HL-60 (cell line): ENCODE data around the gene CLCNKA.

Source experiments
- DNase-seq, 2 experiments: peaks; one replicate each; pipeline ENCODE4 v3.0.0-alpha.2; 2010 to 2020; ENCODE audit warnings: low read depth in 1 of 2, low spot score in 1 of 2
- H3K27ac ChIP-seq: fragments of 250-450 bp; sonication (Bioruptor Pico); replicated peaks from 2 replicates; pipeline ENCODE4 v1.5.1; 2020; ENCODE audit warnings: mild to moderate bottlenecking, moderate library complexity
- H3K27me3 ChIP-seq: fragments of 250-450 bp; sonication (Bioruptor Pico); 2 replicates; pipeline ENCODE4 v1.5.1; 2021; ENCODE audit warnings: mild to moderate bottlenecking, moderate library complexity; ENCODE audit not compliant: insufficient read depth, poor library complexity, severe bottlenecking
- H3K4me3 ChIP-seq: replicated peaks from 2 replicates; pipeline ENCODE4 v1.5.1; 2011; ENCODE audit warnings: mild to moderate bottlenecking, control low read depth, low read length; ENCODE audit not compliant: insufficient read depth
- CTCF ChIP-seq: IDR thresholded peaks from one replicate; pipeline ENCODE4 v1.5.1; 2011; ENCODE audit warnings: low read length, control low read depth, inconsistent platforms; ENCODE audit not compliant: insufficient read depth
- GABPA ChIP-seq: IDR thresholded peaks from 2 replicates; pipeline ENCODE4 v1.6.1; 2012; ENCODE audit warnings: low read depth
- POLR2AphosphoS5 ChIP-seq: IDR thresholded peaks from 2 replicates; pipeline ENCODE4 v1.6.1; 2012; ENCODE audit warnings: low read depth
- REST ChIP-seq: IDR thresholded peaks from 2 replicates; pipeline ENCODE4 v1.6.1; 2012; ENCODE audit warnings: low read depth; ENCODE audit not compliant: insufficient replicate concordance
- SPI1 ChIP-seq: IDR thresholded peaks from 2 replicates; pipeline ENCODE4 v1.6.1; 2012; ENCODE audit warnings: low read depth, mild to moderate bottlenecking, borderline replicate concordance

The CLCNKA gene

GRCh38 chr1:15992582-15993500, 29.0 kb upstream of the CLCNKA start:
- Histone ChIP-seq H3K27ac (no peak overlapping the region), H3K4me3 (no peak overlapping the region), H3K27me3 (no peaks in the 10 kb centered on the region)
- TF ChIP-seq SPI1 (no peak), CTCF (no peak), GABPA (no peak), POLR2AphosphoS5 (no peak), REST (no peak)
- no peak for DNase-seq

- TF ChIP-seq GABPA: no peak
- TF ChIP-seq SPI1: no peak
- TF ChIP-seq REST: no peak
- no peak for TF ChIP-seq CTCF
- no peak overlapping the region for H3K27ac ChIP-seq
Measured at GRCh38 chr1:15993666-15994065, 28.2 kb upstream of the CLCNKA start.

GRCh38 chr1:15994081-15994480, 27.8 kb upstream of the CLCNKA start:
- H3K4me3 ChIP-seq: no peak overlapping the region

More at GRCh38 chr1:15993666-15994065, 28.2 kb upstream of the CLCNKA start:
- Histone ChIP-seq H3K27me3 (no peaks in the 10 kb centered on the region), H3K4me3 (no peak overlapping the region)
- no peak for DNase-seq

More at GRCh38 chr1:15994081-15994480, 27.8 kb upstream of the CLCNKA start:
- no peaks in the 10 kb centered on the region for H3K27me3 ChIP-seq
- DNase-seq: no peak
- TF ChIP-seq SPI1: no peak
- no peak for TF ChIP-seq POLR2AphosphoS5
- TF ChIP-seq REST: no peak
- no peak for TF ChIP-seq GABPA
- TF ChIP-seq CTCF: no peak
- H3K27ac ChIP-seq: no peak overlapping the region
